Breast epithelium (tissue), 3 donors: Measurements from ENCODE around the gene CENPS.

Experiments used
- CTCF ChIP-seq, 3 donors: fragments of 450-650 bp; IDR thresholded peaks; one replicate each; pipeline ENCODE4 v1.5.1; 2016 to 2017; ENCODE audit warnings: antibody characterized with exemption in 3 of 3, mild to moderate bottlenecking in 3 of 3, moderate library complexity in 3 of 3
- POLR2AphosphoS5 ChIP-seq, 3 donors: sonication (generic); formaldehyde crosslinking; IDR thresholded peaks; one replicate each; pipeline ENCODE4 v1.6.1; 2017; ENCODE audit warnings: antibody characterized with exemption in 3 of 3

DNA sequence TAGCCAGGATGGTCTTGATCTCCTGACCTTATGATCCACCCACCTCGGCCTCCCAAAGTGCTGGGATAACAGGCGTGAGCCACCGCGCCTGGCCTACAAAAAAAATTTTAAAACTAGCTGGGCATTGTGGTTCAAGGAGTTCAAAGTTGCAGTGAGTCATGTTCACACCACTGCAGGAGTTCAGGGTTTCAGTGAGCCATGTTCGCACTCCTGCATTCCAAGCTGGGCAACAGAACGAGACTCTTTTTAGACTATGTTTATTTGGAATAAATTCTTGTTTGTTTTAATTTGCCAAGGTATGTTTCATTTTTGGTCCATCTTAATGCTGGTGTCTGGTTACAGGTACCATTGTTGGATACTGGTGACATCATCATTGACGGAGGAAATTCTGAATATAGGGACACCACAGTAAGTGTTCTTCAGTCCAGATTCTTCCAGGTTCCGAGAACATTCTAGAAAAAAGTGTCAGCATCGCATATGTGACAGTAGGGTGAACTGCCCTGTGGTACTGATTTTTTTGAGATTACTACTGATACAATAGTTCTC, 27.4 kb upstream of the CENPS start:
- TF ChIP-seq CTCF (IDR thresholded peaks at IDR 0.05) (no peak), POLR2AphosphoS5 (IDR thresholded peaks at IDR 0.05) (no peak)
